ENCODE measurements around the gene FHOD1. TPM values are rescaled to one million over a fixed set of nuclear protein-coding genes. Genes with fewer than 3 reads are reported as not detected.
A peak's percentile ranks its signal among the peaks of the same experiment; 100 is the strongest.

The FHOD1 gene
- total and polyA plus RNA-seq, 2 of the 13 experiments (the other 11 are each of a cell fraction or from before 2014, with no cell fraction given): 20.0 to 20.8 TPM

DNA sequence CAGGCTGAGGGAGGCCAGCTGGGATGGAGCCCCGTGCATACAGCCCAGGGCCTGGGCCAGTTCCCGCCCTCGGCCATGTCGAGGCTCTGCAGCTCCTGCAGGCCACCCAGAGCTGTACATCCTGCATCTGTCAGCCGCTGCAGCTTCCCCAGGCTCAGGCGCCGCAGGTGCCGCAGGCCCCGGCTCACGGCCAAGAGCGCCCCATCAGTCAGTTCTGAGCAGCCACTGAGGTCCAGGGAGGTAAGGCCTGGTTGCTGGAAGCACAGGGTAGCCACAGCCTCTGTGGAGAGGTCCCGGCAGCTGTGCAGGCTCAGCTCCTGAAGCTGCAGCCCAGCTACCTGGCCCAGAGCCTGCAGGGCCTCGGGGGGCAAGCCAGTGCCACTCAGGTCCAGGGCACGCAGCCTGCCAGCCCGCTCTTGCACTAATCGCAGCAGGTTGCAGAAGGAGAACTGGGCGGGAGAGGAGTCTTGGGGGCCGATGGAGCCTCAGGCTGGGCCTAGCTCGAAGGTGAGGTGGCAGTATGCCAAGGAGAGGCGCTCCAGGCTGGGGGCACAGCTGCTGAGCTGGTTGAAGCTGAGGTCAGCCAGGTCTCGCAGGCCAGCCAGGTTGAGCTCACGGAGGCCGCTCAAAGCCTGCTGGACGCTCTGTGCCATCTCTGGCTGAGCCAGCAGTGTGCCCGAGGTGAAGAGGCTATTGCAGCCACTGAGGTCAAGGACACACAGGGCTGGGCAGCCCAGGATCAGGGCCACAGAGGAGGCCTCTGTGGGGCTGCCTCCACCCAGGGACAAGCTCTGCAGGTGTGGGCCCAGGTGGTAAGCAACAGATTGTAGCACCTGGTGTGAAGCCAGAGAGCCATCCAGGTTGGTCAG lies 37.0 kb downstream of the FHOD1 start (continued):
- no peak for TF ChIP-seq KDM5A (IDR thresholded peaks at IDR 0.05; ENCODE audit: borderline replicate concordance, low read length)
- 0 out of 2 replicates have a peak, but pooled peaks have one; percentile 38 for TF ChIP-seq ZMYM3 (CRISPR knock-in tag; IDR thresholded peaks at IDR 0.05)
- TF ChIP-seq ZBTB38 (CRISPR knock-in tag; IDR thresholded peaks at IDR 0.05): peak; percentile 36
- TF ChIP-seq, protein P1, sequence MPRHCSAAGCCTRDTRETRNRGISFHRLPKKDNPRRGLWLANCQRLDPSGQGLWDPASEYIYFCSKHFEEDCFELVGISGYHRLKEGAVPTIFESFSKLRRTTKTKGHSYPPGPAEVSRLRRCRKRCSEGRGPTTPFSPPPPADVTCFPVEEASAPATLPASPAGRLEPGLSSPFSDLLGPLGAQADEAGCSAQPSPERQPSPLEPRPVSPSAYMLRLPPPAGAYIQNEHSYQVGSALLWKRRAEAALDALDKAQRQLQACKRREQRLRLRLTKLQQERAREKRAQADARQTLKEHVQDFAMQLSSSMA (CRISPR knock-in tag; IDR thresholded peaks at IDR 0.05): no peak
- no peak for TF ChIP-seq TBX3 (IDR thresholded peaks at IDR 0.05; ENCODE audit: borderline replicate concordance)
- TF ChIP-seq, protein P2, sequence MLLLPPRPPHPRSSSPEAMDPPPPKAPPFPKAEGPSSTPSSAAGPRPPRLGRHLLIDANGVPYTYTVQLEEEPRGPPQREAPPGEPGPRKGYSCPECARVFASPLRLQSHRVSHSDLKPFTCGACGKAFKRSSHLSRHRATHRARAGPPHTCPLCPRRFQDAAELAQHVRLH (CRISPR knock-in tag; IDR thresholded peaks at IDR 0.05; ENCODE audit: borderline replicate concordance, low read depth): no peak
- TF ChIP-seq, protein P3, sequence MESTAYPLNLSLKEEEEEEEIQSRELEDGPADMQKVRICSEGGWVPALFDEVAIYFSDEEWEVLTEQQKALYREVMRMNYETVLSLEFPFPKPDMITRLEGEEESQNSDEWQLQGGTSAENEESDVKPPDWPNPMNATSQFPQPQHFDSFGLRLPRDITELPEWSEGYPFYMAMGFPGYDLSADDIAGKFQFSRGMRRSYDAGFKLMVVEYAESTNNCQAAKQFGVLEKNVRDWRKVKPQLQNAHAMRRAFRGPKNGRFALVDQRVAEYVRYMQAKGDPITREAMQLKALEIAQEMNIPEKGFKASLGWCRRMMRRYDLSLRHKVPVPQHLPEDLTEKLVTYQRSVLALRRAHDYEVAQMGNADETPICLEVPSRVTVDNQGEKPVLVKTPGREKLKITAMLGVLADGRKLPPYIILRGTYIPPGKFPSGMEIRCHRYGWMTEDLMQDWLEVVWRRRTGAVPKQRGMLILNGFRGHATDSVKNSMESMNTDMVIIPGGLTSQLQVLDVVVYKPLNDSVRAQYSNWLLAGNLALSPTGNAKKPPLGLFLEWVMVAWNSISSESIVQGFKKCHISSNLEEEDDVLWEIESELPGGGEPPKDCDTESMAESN (CRISPR knock-in tag; conservative IDR thresholded peaks at IDR 0.05): no peak
- TF ChIP-seq ZNF766 (CRISPR knock-in tag; IDR thresholded peaks at IDR 0.05; ENCODE audit: borderline replicate concordance): 0 out of 2 replicates have a peak, but pooled peaks have one; percentile 34
- no peak for TF ChIP-seq KDM4B (CRISPR knock-in tag; IDR thresholded peaks at IDR 0.05)
- TF ChIP-seq ZNF850 (CRISPR knock-in tag; conservative IDR thresholded peaks at IDR 0.05): no peak
- no peak for TF ChIP-seq ZNF724P (CRISPR knock-in tag; IDR thresholded peaks at IDR 0.05; ENCODE audit: borderline replicate concordance)
- TF ChIP-seq ZNF773 (CRISPR knock-in tag; IDR thresholded peaks at IDR 0.05; ENCODE audit: borderline replicate concordance): no peak
- no peak for TF ChIP-seq ZFYVE20 (CRISPR knock-in tag; IDR thresholded peaks at IDR 0.05; ENCODE audit: borderline replicate concordance, low read depth)
- TF ChIP-seq HNF4A (CRISPR knock-in tag; IDR thresholded peaks at IDR 0.05): peak; percentile 40; the same call in 1 of the 2 replicates
- TF ChIP-seq FOXK1 (CRISPR knock-in tag; IDR thresholded peaks at IDR 0.05; ENCODE audit: borderline replicate concordance, low read depth): no peak
- TF ChIP-seq ZNF749 (CRISPR knock-in tag; IDR thresholded peaks at IDR 0.05; ENCODE audit: borderline replicate concordance): no peak
- TF ChIP-seq ZNF333 (CRISPR knock-in tag; IDR thresholded peaks at IDR 0.05; ENCODE audit: borderline replicate concordance): no peak
- no peak for TF ChIP-seq MXI1 (IDR thresholded peaks at IDR 0.05; ENCODE audit: borderline replicate concordance, low read depth, low read length)
- no peak for TF ChIP-seq TOE1 (CRISPR knock-in tag; IDR thresholded peaks at IDR 0.05)
- TF ChIP-seq ATF1 (CRISPR knock-in tag; IDR thresholded peaks at IDR 0.05): no peak
- TF ChIP-seq, protein P4, sequence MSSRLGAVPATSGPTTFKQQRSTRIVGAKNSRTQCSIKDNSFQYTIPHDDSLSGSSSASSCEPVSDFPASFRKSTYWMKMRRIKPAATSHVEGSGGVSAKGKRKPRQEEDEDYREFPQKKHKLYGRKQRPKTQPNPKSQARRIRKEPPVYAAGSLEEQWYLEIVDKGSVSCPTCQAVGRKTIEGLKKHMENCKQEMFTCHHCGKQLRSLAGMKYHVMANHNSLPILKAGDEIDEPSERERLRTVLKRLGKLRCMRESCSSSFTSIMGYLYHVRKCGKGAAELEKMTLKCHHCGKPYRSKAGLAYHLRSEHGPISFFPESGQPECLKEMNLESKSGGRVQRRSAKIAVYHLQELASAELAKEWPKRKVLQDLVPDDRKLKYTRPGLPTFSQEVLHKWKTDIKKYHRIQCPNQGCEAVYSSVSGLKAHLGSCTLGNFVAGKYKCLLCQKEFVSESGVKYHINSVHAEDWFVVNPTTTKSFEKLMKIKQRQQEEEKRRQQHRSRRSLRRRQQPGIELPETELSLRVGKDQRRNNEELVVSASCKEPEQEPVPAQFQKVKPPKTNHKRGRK (CRISPR knock-in tag; IDR thresholded peaks at IDR 0.05): no peak
- TF ChIP-seq, protein P5, sequence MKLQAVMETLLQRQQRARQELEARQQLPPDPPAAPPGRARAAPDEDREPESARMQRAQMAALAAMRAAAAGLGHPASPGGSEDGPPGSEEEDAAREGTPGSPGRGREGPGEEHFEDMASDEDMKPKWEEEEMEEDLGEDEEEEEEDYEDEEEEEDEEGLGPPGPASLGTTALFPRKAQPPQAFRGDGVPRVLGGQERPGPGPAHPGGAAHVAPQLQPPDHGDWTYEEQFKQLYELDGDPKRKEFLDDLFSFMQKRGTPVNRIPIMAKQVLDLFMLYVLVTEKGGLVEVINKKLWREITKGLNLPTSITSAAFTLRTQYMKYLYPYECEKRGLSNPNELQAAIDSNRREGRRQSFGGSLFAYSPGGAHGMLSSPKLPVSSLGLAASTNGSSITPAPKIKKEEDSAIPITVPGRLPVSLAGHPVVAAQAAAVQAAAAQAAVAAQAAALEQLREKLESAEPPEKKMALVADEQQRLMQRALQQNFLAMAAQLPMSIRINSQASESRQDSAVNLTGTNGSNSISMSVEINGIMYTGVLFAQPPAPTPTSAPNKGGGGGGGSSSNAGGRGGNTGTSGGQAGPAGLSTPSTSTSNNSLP (IDR thresholded peaks at IDR 0.05; ENCODE audit: low read depth, low read length): no peak
- TF ChIP-seq ZSCAN30 (CRISPR knock-in tag; IDR thresholded peaks at IDR 0.05): no peak
- TF ChIP-seq HCFC1 (IDR thresholded peaks at IDR 0.05; ENCODE audit: low read depth, low read length): no peak
